ENCODE measurements around the gene SARDH.

SARDH gene

DNA sequence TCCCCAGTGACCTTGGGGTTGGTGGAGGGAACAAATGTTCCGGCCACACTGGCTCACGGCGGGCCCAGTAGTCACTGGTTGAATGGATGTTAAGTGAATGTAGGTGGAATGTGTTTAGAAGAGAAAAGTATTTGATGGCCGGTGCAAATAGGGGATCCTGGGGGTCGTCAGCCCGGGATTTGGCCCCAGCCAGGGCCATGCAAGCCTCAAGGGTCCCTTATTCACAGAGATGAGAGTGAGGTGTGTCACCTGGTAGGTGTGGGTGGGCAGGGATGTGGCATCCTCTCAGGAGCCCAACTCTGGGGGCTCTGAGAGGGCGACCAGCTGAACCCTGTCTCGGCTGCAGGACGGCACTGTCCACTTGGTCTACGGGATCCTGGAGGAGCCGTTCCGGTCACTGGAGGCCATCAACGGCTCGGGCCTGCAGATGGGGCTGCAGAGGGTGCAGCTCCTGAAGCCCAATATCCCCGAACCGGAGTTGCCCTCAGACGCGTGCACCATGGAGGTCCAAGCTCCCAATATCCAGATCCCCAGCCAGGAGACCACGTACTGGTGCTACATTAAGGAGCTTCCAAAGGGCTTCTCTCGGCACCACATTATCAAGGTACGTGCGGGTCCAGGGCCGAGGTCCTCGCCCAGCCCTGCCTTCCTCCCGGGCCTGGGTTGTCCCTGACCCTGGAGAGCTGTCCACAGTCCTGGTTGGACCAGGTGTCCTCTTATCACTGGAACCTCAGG lies 96.1 kb downstream of the SARDH start:
- no peak for DNase-seq (ENCODE audit: low read depth)
- H3K4me3 ChIP-seq (ENCODE audit: low read depth, low read length) = no peak overlapping the region

DNA sequence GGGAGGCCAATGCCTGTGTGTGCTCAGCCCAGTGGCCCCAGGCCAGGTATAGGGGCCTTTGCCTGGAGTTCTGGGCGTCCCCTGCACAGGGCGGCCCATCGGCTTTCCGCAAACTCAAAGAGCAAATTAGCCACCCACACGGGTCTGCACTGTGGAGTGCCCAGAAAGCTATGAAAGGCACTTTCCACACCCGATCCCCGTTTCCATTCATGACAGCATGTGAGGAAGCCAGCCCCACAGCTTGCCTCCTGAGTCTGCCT lies 96.8 kb downstream of the SARDH start:
- no peak for DNase-seq (ENCODE audit: low read depth)
- no peak overlapping the region for H3K4me3 ChIP-seq (ENCODE audit: low read depth, low read length)

DNA sequence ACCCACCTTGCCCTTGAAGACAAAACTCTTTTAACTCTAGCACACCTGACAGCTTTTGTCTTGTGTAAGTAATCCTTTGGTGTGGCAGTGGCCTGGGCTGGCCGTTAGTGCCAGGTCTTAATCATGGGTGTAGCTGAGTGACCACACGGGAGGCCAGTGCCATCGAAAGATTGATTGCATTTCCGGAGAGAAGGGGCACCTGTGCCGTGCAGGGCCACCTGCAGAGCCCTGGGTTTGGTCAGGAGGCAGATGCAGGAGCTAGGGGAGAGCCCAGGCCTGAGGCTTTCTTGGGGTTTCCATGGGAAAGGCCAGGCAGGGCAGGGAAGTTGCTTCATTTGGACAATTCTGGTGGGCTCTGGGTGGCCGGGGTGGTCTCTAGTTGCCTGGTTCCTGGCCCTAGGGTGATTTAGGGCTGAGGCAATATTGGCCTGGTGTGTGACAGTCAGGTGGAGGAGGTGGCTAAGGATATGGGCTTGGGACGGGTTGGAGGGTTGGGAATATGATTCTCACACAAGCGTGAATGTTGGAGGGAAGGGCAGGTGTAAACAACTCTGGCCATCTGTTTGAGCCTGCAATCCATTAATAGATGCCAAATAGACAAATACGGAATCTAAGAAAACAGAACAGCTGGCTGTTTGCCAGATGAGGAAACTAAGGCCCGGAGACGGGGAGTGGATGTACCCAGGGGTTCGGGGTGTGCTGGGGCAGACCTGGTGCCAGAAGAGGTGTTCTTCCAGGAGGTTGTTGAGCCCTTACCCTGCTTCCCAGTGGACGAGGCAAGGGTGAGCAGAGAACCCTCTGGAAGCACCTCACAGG lies 97.4 kb downstream of the SARDH start:
- no peak for DNase-seq (ENCODE audit: low read depth)
- H3K4me3 ChIP-seq (ENCODE audit: low read depth, low read length) = no peak overlapping the region

DNA sequence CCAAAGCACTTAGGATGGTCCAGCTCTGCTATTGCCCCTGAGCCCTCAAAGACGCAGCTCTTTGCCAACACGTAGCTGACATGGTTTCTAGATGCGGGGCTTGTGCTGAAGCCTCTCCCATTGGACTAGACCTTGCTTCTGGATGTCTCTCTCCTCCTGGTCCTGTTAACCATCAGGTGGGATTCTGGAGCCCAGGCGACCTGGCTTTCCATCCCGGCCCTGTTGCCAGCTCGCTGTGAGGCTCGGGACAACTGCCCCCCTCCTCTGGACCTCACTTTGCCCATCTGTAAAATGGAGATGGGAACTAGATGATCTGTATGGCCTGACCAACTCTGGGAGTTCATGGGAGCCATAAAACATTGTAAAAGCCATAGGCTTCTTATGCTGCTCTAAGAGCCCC lies 98.0 kb downstream of the SARDH start:
- DNase-seq (ENCODE audit: low read depth) = no peak
- no peak overlapping the region for H3K4me3 ChIP-seq (ENCODE audit: low read depth, low read length)

DNA sequence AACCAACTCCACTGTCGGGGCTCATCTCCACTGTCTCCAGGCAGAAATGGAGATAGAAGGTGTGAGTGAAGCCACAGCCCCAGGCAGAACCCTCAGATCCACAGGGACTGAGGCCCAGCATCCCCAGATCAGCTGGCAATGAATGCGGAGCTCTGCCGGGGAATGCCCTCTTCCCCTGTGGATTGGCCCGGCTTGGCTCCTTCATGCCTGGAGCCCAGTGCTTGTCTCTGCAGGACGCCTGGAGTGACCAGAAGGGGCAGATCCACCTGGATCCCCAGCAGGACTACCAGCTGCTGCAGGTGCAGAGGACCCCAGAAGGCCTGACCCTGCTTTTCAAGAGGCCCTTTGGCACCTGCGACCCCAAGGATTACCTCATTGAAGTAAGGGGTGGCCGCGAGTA lies 98.5 kb downstream of the SARDH start:
- no peak for DNase-seq (ENCODE audit: low read depth)
- H3K4me3 ChIP-seq (ENCODE audit: low read depth, low read length) = no peak overlapping the region

DNA sequence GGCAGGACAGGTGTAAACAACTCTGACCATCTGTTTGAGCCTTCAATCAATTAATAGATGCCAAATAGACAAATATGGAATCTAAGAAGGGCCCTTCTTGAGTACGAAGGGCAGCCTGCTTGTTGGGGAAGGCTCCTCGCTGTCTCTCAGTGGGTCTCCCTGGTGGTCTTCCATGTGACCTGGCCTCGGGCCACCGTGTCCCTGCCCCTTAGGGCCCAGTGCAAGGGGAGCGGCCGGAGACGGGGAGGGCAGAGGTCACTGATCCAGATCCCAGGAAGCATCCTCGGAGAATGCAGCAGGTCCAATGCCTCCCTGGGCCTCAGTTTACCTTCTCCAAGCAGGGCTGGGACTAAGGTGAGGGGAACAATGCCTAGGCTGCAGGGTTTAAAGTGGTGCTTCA lies 99.4 kb downstream of the SARDH start:
- no peak for DNase-seq (ENCODE audit: low read depth)
- H3K4me3 ChIP-seq (ENCODE audit: low read depth, low read length) = no peak overlapping the region

DNA sequence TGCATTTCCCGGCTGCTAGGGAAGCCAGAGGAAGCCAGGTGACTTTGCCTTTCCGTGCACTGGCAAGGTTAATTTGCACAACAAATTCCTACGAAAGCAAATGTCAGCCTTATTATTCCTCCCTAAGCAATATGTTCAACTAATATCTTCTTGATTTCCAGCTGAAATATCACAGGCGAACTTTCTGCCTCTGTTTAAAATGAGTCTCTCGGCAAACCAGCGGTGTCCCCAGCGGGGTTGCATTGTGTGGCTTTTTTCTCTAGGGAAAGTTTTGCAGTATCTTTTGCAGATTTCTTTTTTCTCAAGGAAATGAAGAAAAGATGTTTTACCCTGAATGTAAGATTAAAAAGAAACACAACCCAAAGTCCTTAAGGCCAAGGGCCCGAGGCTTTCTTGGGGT lies 100.1 kb downstream of the SARDH start:
- no peak overlapping the region for H3K4me3 ChIP-seq (ENCODE audit: low read depth, low read length)
- no peak for DNase-seq (ENCODE audit: low read depth)

DNA sequence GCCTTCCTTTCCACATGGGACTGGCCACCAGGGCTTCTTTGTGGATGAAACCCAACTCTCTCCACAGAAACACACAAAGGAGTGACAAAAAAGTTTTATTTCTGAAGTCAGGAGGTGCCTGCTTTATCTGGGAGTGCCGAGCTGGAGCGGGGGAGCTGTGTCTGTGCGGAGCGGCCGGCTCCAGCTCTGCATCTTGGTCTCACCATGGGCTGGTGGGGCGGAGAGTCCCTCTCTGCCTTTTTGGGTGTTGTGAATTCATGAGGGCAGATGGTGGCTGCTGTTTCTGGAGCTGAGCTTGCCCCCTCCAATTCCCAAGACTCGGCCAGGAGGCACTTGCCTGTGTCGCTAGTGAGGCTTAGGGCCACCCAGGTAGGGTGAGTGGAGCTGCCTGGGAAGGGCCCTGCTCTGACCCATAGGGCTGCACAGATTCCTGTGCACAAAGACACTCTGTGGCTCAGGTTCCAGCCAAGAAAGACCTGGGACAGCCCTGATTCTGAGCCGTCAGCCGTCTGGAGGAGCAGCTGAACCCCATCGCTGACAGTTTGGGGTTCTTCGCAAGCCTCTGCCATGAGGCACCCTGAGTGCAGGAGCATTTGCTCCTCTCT lies 100.6 kb downstream of the SARDH start:
- no peak for DNase-seq (ENCODE audit: low read depth)
- H3K4me3 ChIP-seq (ENCODE audit: low read depth, low read length) = no peak overlapping the region

DNA sequence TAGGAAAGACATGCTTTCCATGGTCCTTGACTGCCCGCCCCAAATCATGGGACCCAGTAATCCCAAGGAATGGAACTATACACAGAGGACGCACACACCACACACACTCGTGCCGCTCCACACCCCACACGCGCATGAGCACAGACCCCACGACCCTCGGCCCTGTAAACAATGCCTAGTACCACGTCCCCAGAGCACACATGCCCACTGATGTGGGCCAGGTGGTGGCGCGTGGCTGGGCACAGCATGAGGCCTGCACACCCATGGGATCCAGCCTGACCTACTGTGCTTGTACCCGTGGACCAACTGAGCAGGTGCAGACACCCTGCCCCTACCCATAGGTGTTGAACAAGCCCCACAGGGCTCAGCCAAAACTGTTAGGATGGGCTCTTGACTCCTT lies 101.2 kb downstream of the SARDH start:
- H3K4me3 ChIP-seq (ENCODE audit: low read depth, low read length) = no peak overlapping the region
- DNase-seq (ENCODE audit: low read depth) = no peak

DNA sequence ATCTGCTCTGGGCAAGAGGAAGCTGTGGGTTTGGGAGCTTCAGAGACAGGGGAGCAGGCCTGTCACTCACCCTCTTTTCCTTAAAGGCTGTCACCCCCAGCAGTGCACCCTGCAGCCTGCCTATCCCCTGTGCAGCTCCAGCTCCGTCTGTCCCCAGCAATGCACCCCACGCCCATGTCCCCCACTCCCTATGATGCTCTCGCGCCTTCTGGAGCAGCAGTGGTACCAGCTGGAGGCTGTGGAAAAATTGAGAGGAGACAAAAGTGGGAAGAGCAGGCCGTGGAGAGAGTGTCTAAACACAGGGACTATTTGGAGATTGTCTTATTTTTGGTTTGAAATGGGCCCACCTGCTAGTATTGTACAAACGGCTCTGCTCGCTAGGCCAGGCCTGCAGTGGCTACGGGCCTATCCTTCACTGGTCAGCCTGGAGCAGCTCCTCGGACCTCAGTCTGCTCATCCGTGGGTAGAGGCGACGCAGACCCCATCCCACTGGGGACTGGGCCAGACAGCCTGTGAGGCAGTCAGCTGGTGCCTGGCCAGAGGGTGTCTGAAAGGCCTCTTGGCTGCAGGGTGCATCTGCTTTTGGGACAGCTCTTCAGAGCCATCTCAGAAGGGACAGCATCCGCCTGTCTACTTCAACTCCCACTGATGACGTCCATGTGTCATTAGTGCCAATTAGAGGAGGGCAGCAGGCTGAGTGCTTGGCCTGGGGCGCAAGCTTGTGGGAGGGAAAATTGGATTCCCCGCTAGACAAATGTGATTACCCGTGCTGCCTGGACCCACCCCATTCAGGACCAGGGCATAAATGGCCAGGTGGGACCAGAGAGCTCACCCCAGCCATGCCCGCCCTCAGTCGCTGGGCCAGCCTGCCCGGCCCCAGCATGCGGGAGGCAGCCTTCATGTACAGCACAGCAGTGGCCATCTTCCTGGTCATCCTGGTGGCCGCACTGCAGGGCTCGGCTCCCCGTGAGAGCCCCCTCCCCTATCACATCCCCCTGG lies 102.3 kb downstream of the SARDH start, which contains the start of gene DBH:
Gene DBH (plus strand): TSS at position 831 of the 999 bp plus-strand sequence. CDS start 9 bp downstream, at position 840.
- no peak within 1 kb of the TSS for H3K4me3 ChIP-seq (ENCODE audit: low read depth, low read length)
- DNase-seq (ENCODE audit: low read depth) = no peak

DNA sequence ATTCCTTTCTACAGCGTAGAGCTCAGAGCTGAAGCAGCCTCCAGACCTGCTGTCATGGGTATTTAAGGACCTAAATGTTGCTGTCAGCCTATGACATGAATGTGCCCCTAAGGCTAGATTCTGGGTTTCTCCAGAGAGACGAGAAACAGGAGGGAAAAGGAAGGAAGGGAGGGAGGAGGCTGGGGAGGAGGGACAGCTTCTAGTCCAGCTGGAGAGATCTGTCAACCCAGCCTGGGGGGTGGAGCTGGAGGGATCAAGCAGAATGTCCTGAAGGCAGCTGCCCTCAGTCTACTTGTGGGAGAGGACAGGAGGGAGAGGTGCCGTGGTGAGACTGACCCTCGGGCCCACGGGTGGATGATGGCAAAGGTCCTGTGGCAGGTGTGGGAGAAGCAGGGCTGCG lies 103.1 kb downstream of the SARDH start:
- H3K4me3 ChIP-seq (ENCODE audit: low read depth, low read length) = no peak overlapping the region
- DNase-seq (ENCODE audit: low read depth) = no peak

DNA sequence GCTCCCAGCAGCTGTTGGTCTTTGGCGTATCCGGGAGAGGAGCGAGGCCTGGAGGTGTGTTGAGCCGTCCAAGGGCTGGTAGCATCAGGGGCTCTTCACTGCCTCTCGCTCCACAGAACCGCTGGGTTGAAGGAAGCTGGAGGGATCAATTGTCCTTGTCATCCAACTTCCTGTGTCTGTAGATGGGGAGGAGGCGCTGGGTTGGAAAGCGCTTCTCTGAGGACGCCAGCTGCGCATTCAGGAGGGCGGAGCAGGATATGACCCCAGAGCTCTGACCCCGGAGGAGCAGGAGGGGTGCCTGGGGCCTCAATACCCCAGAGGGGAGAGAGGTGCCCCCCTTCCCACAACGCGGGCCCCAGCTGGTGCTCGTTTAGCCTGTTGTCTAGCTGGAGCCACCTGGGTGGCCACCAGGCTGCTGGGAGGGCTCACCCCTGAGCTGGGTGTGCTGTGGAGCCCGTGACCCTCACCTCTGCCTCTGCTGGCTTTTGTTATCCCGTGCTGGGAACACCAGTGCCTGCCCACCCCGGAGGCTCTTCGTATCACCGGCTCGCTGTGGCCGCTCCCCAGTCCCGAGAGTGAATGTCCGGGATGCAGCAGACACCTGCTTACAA lies 104.0 kb downstream of the SARDH start:
- DNase-seq (ENCODE audit: low read depth) = no peak
- H3K4me3 ChIP-seq (ENCODE audit: low read depth, low read length) = no peak overlapping the region

DNA sequence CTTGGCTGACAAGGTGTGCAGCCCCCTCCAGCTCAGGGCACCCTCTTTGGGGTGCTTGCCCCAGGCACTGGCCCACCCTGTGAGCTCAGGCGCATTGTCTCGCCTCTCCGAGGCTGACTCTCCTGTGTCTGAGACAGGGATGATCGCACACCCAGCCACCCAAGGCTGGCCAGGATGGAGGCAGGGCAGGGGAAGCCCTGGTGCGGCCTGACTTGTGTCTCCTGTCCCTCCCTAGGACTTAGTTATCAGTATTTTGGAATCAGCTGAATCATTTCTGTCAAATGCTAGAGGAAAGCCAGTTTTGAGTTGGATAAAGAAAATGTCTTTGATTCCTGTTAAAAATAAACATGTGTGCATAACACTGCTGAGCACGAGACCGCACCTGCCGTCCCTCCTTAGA lies 104.5 kb downstream of the SARDH start:
- DNase-seq (ENCODE audit: low read depth) = no peak
- no peak overlapping the region for H3K4me3 ChIP-seq (ENCODE audit: low read depth, low read length)

DNA sequence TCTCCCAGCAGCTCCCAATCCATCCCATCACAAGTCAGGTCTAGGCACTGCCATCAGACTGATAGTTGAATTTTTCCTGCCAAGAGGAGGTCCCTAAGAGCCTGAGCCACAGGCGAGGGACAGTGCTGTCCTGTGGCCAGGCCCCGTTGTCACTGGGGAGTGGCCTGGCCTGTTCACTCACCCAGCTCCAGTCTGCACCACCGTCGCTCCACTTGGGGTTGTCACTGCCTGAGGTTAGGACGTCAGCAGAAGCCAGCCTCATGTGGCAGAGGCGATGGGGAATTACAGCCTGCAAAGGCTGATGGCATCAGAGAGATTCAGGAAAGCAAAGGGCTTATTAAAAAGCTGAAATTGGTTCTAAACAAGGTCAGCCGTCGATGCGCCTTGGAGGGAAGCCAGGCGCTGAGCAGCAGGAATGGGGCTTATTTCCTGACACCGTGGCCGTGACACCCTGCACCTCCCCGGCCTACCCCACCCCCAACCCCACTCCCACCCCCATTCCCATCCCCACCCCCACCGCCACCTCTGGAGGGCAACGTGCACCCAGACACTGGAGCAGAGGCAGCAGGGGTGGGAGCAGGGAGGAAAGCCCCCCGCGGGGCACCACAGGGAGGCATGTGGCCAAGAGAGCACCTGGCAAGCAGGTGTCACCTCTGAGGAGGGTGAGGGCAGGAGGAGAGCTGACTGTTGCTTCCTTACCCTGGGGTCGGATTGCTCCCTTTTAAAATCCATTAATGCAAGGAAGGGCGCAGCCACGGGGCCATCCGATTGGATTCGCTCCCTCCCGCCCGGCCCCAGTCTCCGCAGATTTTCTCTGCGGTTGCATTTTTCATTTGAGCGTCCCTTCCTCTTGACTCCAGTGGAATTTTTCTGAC lies 105.1 kb downstream of the SARDH start:
- no peak for DNase-seq (ENCODE audit: low read depth)

DNA sequence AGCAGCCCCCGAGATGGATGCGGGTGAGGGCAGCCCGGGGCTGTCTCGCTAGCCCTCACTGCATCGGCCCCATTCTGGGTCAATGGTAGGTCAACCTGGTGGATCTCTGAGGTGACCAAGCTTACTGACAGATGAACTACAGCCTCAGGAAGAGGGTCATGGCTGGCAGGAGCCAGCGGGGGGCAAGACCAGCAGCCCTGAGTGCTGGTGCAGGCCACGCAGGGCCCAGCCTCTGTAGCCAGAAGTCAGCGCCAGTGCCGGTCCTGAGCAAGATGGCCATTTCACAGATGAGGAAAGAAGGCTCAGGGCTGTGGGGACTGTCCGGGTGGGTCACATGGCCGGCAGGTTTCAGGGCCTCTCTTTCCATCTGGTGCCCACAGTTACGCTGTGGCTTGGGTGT lies 107.0 kb downstream of the SARDH start:
- no peak for DNase-seq (ENCODE audit: low read depth)
- H3K4me3 ChIP-seq (ENCODE audit: low read depth, low read length) = no peak overlapping the region

More for the DNA sequence above, 105.1 kb downstream of the SARDH start:
- H3K4me3 ChIP-seq (ENCODE audit: low read depth, low read length) = no peak overlapping the region

DNA sequence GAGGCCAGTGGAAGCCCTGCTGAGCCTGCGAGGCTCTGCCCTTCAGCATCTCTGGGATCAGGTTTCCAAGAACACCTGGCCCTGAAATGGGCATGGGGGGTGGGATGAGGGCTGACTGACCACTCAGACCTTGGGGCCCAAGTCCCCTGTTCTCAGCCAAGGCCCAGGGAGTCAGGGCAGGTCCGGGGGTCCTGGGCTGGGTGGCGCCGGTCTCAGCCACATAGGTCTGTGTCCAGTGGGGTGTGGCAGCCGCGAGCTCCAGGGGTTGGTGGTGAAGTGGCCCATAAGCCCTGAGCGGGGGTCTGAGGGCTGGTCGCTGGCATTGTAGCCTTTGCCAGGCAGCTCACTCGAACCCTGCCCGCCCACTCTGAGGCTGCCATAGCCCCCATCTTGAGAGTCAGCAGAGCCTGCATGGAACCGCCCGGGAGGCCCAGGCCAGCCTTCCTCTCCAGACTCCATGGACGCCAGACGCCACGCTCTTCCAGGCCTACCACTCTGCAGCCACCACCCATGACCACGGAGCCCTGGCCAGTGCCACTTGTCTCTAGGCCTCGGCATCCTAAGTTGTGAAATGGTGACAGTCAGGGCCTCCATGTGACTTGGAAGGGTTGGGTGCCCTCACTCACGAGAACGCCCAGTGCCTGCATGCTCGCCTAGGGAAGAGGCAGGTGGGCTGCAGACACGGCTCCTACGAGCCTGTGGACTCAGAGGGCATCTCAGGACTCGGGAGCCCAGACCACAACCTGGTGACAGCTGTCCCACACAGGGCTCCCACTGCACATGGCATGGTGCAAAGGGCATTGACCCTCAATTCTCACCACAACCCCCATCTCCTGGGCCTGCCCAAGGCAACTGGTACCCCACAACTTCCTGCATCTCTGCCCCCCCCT lies 108.7 kb downstream of the SARDH start:
- DNase-seq (ENCODE audit: low read depth) = no peak
- no peak overlapping the region for H3K4me3 ChIP-seq (ENCODE audit: low read depth, low read length)

DNA sequence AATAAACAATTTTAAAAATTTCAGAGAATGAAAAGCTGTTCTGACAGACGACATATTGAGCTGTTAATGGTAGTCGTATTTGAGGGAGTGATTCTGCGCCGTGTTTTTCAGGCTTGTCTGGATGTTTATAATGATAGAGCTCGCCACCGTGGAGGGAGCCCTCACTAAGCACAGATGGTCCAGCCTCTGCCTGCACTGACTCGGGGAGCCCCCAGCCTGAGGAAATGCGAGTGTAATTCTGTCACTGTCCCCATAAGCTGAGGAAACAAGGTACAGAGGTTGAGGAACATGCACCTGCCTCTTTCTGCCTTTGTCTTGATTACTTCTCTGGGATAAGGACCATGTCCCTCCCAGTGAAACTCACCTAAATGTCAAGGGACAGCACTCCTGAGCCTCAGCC lies 109.4 kb downstream of the SARDH start:
- H3K4me3 ChIP-seq (ENCODE audit: low read depth, low read length) = no peak overlapping the region
- no peak for DNase-seq (ENCODE audit: low read depth)
